Measurements from ENCODE around the gene NPAS3.

The NPAS3 gene

DNA sequence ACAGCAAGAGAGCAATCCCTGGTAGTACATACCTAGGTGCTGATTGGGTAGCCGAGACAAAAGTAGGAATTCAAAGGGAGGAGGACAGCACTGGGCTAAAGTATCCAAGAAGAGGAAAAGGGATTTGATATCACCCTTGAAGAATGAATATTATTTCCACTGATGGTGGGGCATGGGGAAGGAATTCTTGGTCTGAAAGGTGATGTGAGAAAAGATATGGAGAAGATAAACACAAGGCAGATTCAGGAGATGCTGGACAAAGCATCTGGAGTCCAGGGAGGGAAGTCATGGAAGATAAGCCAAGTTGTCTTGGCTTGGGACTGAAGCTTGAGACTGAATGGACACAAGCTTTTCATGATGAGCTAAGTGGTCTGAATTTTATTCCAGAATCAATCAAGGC is 818.2 kb downstream of the NPAS3 start:
- DNase-seq (ENCODE audit: low read depth) = no peak

DNA sequence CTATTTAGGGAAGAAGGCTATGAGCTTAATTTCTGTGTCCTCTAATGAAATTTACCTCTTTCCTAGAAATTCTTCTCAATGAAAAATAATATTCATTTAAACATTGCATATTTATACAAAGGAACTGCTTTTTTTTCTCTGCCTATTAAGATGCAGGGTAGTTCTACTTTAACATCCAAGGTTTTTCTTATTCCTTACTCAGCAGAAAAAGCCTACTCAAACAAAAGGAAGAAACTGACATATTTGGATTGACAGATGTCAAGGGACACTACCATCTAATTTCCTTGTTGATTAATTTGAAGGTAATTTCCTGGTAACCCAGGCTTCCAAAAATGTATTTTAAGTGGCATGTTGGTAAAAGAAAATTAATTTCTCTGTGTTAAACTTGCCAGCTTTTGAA is 819.9 kb downstream of the NPAS3 start:
- DNase-seq (ENCODE audit: low read depth) = no peak

DNA sequence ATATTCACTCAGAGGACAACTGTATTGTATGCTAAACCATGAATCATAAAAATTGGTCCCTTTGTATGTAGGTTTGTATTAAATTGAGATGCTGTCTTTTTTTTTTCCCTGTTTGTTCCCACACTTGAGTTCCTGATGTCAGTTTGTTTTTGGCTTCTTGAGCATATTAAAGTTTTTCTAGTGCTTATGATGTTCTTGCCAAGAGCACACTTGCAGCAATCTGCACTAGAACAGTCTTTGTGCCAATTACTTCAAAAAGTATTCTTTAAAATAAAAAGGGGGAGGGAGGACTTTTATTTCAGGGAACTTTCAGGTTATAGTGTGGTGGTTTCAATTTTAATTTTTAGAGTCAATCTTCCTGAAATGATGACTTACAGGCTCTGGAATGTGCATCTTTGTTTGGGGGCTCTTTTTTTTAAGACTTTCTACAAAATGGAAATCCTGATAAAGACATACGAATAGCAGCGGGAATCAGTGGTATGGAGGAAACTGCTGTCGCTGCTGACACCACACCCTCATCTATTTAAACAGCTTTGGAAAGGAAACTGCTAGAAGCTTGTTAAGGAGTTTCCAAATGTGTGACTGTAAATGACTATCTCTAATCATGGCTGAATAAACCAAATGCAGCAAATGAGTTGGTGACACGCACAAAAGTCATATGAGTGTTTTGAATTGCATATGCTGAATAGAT is 823.6 kb downstream of the NPAS3 start:
- no peak for DNase-seq (ENCODE audit: low read depth)

DNA sequence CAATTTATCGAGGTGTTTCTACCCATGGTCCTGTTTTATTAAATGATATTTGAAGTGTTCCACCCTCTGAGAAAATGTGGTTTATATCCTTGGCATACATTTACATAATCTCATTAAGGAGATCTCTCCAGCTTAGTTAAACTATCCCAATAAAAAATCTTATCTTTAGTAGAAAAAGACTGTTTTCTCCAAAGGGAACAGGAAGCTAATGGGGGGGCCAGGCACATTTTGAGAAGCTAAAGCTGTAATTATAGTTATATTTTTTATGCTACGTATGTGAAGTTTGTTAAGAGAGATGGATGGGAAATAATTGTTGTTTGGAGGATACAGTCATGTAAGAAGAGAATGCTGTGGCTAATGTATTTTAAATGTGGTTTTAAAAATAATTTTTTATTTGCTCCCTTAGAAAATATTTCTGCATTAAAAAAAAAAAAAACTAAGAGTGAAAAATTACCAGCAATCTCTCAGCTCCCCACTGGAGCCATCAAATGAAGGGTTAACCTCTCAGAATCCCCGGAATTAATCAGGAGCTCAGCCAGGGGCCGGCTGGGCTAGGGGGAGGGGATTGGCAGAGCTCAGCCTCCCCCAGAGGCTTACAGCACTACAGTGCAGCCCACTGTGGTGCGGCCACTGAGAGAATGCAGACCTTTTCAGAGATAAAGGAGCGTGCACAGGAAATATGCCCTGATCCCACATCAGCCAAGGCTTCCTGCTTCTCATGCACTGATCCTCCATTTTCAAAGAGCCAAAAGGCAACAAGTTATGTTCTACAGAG is 826.4 kb downstream of the NPAS3 start:
- DNase-seq (ENCODE audit: low read depth) = no peak

DNA sequence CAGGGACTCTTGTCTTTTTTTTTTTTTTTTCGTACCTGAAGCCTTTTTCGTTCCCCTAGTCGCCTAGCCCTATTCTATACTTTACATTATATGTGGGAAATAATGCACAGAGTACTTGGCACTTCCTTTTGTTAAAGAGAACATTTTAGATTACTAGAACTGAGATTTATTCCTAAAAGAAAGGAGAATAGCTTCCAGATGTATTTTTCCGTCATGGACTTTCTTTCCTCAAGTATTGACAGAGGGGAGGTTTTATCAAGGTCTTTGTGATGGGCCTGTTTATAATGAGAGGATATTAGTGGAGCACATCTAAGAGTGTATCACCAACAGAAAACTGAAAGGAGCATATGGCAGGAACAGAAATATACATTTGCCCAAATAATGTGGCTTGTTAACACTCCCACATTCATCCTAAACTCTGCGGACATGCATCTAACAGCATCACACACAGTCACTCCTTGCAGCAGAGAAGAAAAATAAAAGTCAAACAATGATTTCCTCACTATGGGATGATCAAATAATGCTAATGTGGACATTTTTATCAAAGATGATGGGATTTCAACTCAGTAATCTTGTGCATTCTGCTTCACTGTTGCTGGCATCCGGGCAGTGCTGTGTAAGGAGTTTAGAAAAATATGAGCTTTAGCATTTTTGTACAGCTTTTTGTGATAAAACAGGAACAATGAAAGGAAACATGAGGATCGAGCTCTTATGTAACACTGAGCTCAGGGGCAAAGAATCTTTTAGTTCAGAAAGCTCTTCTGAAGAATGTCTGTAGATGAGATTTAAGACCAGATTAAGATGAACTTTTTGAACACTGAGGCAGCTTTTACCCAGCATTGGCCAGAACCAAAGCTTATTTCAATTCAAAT is 829.1 kb downstream of the NPAS3 start:
- DNase-seq (ENCODE audit: low read depth) = no peak

DNA sequence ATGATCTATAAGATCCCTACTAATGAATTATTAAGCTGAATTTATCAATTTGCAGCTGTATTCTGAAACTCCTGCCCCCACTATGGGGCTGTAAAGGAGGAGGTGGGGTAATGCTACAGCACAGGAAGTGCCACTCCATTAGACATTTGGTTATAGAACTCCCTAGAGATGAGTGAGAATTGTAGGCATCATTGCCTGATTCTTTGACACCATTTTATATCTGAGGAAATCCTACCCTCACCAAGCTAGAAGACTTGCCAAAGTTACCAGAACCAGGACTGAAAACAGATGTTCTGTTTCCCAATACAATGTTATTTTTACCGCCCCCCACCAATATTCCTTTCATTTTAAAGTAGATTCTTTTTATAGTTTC is 829.8 kb downstream of the NPAS3 start:
- no peak for DNase-seq (ENCODE audit: low read depth)

DNA sequence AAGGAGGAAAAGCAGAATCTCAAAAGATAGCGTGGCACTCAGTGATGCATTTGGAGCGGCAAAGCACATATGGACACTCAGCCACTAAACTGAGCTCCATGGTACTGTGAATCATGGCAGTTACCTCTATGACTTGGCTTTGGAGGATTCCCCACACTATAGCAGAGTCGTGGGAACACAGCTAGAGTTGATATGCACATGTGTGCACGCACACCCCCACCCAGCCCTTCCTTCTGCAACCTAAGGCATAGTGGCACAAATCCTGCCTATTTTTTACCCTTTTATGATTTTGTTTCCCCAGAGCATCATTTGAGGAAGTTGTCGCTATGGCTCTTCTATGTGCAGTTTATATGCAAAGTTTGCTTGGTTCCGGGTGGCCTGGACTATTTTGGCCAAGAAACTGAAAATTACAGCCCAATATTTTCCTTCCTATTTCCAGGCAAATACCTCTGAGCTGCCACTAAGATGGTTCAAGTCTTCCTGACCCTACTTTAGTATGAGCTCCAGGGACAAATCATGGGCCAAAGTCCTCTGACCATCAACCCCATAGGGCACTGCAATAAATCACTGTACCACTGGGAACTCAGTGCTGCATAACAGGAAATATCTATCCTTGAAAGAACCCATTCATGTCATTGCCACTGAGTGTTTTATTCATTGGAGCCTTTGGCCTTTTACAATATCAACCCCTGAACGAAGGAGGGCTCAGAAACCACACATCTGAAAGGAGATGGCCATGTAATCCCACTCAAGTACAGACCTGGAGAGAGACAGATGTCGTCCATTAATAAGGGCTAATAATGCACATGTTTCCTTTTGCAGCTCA is 834.7 kb downstream of the NPAS3 start:
- DNase-seq (ENCODE audit: low read depth) = no peak

DNA sequence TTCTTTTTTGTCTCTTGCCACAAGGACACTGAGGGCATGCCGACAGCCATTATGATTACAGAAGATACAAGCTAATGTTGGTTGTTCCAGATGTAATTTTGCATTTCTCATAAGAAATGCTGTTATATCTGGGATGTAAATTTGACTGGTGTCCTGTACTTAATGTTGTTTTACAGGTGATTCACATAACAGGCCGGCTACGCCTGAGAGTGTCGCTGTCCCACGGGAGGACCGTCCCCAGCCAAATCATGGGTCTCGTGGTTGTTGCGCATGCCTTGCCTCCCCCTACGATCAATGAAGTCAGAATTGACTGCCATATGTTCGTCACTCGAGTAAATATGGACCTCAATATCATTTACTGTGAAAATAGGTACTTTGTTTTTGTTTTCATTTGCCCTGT is 835.5 kb downstream of the NPAS3 start:
- no peak for DNase-seq (ENCODE audit: low read depth)

DNA sequence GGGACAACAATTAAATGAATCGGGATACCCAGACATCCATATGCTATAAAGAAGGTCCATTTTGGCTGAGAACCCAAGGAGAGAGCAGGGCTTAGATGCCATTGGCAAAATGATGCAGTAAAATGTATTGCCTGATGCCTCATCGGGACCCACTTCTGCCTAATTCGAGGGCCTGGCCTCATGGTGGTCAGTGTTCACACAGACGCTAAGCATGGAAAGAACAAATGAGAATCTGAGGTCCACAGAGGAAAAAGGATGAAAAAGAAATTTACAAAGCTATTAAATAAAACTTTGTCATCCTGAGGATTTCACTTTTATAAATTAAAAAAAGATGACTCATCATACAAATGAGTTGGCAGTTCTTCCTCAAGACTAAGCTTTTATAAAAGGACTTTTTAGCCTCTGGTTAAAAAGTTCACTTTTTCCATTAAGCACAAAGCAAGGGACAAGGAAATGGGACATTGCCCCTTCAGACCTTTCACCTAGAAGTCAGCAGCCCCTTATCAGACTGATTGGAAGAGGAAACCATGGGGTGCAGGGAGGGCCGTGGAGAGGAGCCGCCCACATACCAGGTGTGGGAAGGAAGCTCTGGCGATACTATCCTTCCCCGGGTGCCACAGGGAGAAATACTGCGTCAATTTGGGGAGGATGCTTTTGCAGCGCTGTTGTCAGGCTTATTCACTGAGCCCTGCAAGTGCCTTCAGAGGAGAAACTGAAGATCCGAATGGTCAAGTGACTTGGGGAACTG is 836.2 kb downstream of the NPAS3 start:
- no peak for DNase-seq (ENCODE audit: low read depth)

DNA sequence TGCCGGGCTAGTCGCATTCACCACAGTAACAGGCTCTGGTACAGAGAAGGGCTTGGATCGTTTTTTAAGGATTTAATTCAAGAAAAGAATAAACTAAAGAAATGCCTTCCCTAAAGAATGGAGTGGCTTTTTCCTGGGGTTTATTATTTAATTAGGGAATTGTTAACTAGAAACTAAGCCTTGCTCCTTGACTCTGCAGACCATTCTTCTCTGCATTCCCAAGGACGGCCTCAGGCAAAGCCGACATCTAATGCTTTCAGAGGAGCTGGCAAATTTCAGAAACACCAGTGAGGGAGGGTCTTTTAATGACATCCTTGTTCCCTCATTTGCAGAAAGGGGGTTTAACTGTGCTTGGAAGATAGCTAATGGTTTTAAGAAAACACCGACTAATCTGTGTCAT is 838.2 kb downstream of the NPAS3 start:
- no peak for DNase-seq (ENCODE audit: low read depth)

DNA sequence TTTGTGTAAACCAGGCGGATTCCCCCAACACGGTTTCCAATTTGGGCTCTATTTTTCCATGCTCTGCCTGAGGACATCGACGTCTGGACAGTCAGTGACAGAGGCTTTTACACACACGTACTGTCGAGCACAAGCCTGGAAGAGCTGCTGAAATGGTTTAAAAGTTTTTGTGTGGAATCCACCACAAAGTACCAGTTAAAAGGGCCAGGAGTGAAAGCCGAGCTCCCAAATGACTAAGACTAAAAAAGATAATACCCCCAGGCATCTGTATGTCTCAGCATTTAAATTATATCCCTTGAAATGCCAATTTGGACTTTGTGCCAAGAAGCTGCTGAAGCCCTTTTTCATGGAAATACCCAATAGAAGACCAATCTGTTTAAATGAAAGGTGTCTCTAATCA is 839.0 kb downstream of the NPAS3 start:
- no peak for DNase-seq (ENCODE audit: low read depth)

DNA sequence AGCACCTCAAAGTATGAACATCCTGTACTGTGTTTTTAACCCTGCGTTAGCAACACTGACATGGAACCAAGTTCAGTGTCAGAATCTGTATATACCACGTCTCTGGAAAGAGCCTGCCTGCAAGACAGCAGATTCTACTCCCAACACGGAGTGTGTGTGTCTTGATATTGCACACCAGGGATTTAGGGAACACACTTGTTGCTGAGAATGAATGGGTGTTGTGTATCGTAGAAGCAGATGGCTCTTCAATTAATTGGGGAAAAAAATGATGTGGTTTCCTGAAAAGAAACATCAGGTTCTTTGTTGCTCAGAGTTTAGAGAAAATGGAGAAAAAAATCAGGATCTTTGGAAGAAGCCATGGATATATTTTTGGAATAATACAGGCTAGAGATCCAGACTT is 841.4 kb downstream of the NPAS3 start:
- no peak for DNase-seq (ENCODE audit: low read depth)

DNA sequence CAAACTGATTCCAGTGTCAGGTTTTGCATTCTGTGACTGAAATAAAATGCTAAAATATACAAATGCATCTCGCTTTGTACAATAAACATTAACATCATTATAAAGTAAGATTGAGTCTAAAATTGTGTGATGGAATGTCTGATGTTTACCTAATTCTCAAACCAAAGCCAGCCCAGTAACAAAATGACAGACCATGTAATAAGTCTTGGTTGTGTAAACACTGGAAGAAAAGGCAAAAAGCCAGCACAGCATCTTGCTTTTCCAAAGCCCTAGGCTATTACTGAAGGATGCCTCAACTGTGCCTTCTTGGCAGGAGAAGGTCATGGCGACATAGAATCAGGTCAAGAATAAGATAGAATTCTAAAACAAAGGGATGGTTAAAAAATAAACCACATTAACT is 842.6 kb downstream of the NPAS3 start:
- no peak for DNase-seq (ENCODE audit: low read depth)

DNA sequence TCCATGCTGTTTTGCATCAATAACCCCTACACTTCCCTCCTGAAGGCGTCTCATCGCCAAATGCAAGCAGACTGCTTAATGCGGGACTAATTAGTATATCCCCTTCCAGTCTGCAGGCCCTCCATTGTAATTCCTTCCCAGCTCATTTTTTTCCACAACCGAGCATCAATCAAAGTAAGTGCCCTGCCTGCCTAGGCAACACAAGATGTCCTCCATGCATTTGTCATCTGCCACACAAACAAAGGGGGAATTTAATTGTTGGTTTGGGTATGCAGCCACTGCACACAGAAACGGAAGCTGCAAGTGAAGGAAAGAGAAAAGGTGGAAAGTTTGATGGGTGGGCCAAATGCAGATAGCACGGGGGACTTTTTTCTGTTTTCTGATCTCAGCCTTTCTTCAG is 844.2 kb downstream of the NPAS3 start:
- DNase-seq (ENCODE audit: low read depth) = no peak

DNA sequence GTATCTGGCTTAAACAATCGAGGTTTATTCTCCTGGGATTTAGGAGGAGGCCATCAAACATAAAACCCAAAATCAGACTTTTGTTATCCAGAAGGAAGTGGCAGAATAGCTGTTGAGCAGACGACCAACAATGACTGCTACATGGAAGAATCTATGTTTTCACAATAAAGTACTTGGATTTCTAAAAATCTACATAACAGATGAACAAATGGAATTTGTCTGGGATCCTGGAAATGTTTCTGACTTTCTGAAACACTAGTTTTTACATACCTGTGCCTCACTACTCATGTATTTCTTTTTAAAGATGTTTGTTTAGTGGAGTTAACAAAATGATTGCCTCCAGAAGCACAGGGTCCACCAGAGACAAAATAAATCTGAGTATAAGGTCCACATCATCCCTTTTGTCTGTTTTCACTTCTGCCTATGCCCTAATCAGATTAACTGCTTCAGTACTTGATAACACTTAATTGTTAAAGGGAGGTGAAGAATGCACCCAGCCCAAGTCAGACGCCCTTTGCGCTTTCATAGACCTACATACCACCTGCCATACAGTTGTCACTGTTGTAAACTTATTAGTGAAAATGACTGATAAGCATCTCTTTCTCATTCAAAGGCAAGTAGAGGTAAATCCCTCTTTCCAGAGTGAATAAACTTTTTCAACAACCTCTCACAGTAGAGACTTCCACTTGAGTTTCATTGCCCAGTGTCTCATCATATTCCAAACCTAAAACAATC is 847.6 kb downstream of the NPAS3 start:
- no peak for DNase-seq (ENCODE audit: low read depth)

DNA sequence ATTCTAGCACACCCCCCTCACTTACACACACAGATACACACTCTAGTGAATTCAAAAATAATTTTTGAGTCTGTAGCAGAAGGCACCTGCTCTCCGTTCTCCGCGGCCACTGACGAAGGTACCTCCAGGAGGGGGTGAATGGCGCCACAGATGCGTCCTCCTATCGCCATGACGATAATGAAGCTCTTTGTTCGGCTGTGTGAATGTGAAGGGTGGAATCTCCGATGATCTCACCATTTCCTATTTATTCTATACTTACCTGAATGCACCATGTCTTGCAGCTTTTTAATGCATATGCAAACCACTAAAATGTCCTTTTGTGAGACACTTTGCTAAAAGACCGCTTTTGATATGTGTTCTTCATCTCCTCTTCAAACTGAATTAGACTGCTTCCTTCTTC is 849.5 kb downstream of the NPAS3 start:
- no peak for DNase-seq (ENCODE audit: low read depth)

DNA sequence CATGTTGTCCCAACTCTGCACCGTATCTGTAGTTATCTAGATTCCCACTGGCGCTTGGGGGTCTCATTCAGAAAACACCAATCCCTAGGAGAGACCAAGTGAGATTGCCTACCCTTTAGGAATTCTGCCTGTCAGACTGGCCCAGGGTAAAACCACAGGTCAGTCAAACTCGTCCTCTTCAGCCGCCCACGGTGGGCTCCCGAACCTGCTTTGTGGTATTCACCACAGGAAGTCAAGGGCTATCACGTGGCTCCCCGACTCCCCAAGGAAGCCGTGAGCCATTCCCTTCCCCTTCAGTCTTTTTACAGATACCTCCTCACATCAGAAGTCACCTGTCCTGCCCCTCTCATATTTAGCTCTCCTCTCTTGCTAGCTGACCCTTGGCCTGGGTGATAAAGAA is 852.3 kb downstream of the NPAS3 start:
- no peak for DNase-seq (ENCODE audit: low read depth)

DNA sequence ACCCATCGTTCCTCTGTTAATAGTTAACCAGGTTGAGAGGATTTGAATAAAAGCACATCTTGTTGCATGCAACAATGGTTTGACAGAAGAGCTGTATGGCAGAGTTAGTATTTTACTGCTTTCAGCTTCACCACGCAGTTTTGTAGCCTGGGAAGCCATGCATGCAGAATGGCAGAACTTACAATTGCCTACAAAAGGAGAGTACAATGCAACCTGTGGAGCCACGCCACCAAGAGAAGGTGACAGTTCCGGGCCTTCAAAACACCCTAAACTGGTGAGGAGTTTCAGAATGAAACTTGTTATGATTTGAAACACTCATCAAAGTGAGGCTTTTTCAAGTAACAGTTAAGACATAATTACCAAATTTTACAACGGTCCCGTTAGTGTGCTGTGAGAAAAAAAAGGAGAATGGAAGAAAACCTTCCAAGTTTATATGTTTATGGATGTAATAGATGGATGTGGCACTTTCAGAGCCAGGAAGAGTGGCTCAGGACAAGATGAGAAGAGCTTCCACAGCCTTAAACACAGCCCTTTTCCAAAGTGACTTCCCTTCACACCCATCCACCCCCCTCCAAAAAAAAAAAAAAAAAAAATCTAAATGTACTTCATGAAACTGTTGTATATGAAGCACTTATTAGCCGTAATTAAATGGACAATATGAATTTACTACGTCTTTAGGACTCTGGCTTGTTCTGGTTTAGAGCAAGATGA is 853.5 kb downstream of the NPAS3 start:
- no peak for DNase-seq (ENCODE audit: low read depth)

DNA sequence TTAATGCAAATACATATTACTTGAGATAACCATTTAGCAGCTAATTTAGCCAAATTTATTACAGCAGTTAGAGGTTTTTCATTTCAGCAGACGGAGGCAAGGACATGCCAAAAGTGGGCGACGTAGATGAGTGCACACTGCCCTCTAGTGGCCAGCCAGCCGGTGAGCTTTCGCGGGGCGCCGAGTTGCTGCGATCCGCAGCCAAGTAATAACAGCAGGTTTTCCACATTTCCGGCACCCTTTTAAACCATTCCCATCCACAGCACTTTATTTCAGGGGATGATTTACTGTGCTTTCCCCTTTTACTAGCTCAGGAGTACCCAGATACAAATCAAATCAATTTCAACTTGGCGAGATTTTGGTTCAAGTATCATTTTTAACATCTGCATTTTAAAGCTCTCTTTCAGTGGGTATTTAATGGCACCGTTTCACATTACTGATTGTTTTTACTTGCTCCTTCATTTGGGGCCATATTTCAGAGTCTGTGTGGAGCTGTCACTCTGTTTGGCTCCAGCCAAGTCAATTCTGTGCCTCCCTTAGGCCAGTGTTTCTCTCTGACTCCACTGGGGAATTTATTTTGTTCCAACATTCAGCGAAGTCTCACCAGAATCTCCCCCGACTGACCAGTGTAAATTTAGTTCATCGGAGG is 854.2 kb downstream of the NPAS3 start:
- peak; percentile 50 for DNase-seq (ENCODE audit: low read depth)
